Medulla oblongata (tissue), 1 donor: ENCODE data around the gene GOLGA1.
A peak's percentile ranks its signal among the peaks of the same experiment; 100 is the strongest.
"Not testable (repeated sequence)": the region's sequence is repeated elsewhere in the genome, so short reads cannot be mapped to it uniquely, and the experiment has no call there.

Experiments used
- DNase-seq: peaks from one replicate; pipeline ENCODE4 v3.0.0-alpha.2; 2015; ENCODE audit errors: extremely low spot score

The GOLGA1 gene

GRCh38 chr9:124939944-124940343, 939 bp downstream of the GOLGA1 start:
- no peak for DNase-seq

GRCh38 chr9:124934290-124934689, 6.6 kb downstream of the GOLGA1 start:
- DNase-seq, result no peak

- DNase-seq, result no peak
Observed at GRCh38 chr9:124932333-124932732, 8.6 kb downstream of the GOLGA1 start.

- no peak for DNase-seq
Observed at GRCh38 chr9:124929464-124929863, 11.4 kb downstream of the GOLGA1 start.

GRCh38 chr9:124928116-124928515, 12.8 kb downstream of the GOLGA1 start:
- DNase-seq, result no peak

- not testable (repeated sequence) for DNase-seq
Observed at GRCh38 chr9:124920394-124920793, 20.5 kb downstream of the GOLGA1 start.

GRCh38 chr9:124914753-124915405, 26.0 kb downstream of the GOLGA1 start:
- no peak for DNase-seq

GRCh38 chr9:124913378-124913777, 27.5 kb downstream of the GOLGA1 start:
- DNase-seq, result no peak

GRCh38 chr9:124911766-124912165, 29.1 kb downstream of the GOLGA1 start:
- DNase-seq, result no peak

- DNase-seq, result no peak
Observed at GRCh38 chr9:124908098-124908497, 32.8 kb downstream of the GOLGA1 start.

- no peak for DNase-seq
Observed at GRCh38 chr9:124906966-124907365, 33.9 kb downstream of the GOLGA1 start.

GRCh38 chr9:124899845-124900244, 41.0 kb downstream of the GOLGA1 start:
- no peak for DNase-seq

GRCh38 chr9:124897570-124898460, 43.1 kb downstream of the GOLGA1 start:
- no peak for DNase-seq

GRCh38 chr9:124894741-124895170, 46.1 kb downstream of the GOLGA1 start:
- peak; percentile 60 for DNase-seq

GRCh38 chr9:124894035-124894740, 46.7 kb downstream of the GOLGA1 start:
- DNase-seq, result no peak

GRCh38 chr9:124890179-124890578, 50.7 kb downstream of the GOLGA1 start:
- no peak for DNase-seq

GRCh38 chr9:124889006-124889405, 51.9 kb downstream of the GOLGA1 start:
- no peak for DNase-seq

- DNase-seq, result no peak
Observed at GRCh38 chr9:124887832-124888231, 53.1 kb downstream of the GOLGA1 start.

- DNase-seq, result no peak
Observed at GRCh38 chr9:124886866-124887492, 53.9 kb downstream of the GOLGA1 start.

- no peak for DNase-seq
Observed at GRCh38 chr9:124886461-124886860, 54.4 kb downstream of the GOLGA1 start.

GRCh38 chr9:124885551-124885950, 55.3 kb downstream of the GOLGA1 start:
- no peak for DNase-seq

GRCh38 chr9:124884376-124884775, 56.5 kb downstream of the GOLGA1 start:
- no peak for DNase-seq
